ENCODE results near the gene CHRDL2. TPM values are rescaled to one million over a fixed set of nuclear protein-coding genes. Genes with fewer than 3 reads are reported as not detected.

The CHRDL2 gene
- not detected in 2 replicates for total RNA-seq (2014; rRNA removed; shearing (Covaris generic))
- polyA plus RNA-seq (2016; fragmentation: Nextera tagmentation; extraction: Ambion mirVana): not detected in 2 replicates

DNA sequence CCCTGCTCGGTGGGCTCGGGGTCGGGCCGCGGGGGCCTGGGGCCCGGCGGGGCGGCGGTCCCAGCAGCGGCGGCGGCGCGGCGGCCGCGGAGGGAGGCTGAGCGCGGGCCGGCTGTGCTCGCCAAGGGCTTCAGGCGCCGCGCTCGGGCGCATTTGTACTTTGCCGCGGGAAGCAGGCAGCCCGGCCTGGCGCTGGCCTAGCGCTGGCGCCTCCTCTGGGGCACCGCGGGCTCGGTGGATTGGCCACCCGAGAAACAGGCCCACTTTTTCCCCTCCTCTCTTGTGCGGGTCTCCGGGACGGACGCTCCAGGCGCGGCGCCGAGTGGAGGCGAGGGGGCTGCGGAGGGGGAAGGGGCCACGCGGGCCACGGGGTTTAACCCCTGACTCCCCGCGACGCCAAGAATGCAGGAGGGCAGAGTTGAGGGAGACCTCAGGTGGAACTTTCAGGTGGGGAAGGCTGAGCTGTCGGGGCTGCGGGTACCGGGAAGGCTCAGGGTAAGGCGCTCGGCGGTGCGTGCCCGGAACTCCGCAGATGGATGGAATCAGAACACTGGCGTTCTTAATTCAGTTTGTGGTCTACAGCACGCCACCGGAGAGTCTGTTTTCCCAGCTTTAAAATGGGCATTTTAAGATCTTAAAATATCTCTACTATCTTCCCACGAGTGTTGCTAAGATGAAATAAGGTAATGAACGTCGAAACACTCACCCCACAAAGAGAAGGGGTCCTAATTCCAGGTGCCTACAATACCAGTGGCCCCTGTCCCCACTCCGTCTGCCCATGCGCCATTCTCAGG is at the start of gene CHRDL2:
TSS of gene CHRDL2 (minus strand) at position 126 of the 794 bp plus-strand sequence. CDS start 538 bp downstream, outside the sequence.
- no peaks in the 10 kb centered on the region for H4K20me1 ChIP-seq (ENCODE audit: insufficient read depth)
- TF ChIP-seq EZH2phosphoT487 (IDR thresholded peaks at IDR 0.05; ENCODE audit: insufficient read depth, low read depth): no peak
- TF ChIP-seq EZH2 (IDR thresholded peaks at IDR 0.05; ENCODE audit: insufficient read depth, poor library complexity, severe bottlenecking): no peak
- peaks cover 45% of the 10 kb centered on the region for H3K27me3 ChIP-seq (replicated peaks; ENCODE audit: insufficient read depth)
- no peaks in the 10 kb centered on the region for H3K79me2 ChIP-seq (ENCODE audit: insufficient read depth)
- H2AFZ ChIP-seq: peak within 1 kb of the TSS; percentile 68
- H3K4me2 ChIP-seq (ENCODE audit: unreplicated experiment): peak within 1 kb of the TSS; percentile 89
- H3K9me2 ChIP-seq (ENCODE audit: insufficient read depth): no peaks in the 10 kb centered on the region
- no peak within 1 kb of the TSS for H3K9ac ChIP-seq
- in situ Hi-C loops (cut with MboI): no loop called here
- H3K4me1 ChIP-seq (ENCODE audit: insufficient read depth): no peaks in the 10 kb centered on the region
- H3K9me3 ChIP-seq (ENCODE audit: low read depth): no peaks in the 10 kb centered on the region
- peak; percentile 76 for DNase-seq
- H3F3A ChIP-seq (ENCODE audit: insufficient read depth): no peaks in the 10 kb centered on the region
- H3K27ac ChIP-seq: no peak within 1 kb of the TSS
- H3K36me3 ChIP-seq (ENCODE audit: low read depth): no peaks in the 10 kb centered on the region
- WGBS, 2 experiments (ENCODE audit: low coverage in 1 of 2, low lambda C conversion rate in 2 of 2, missing lambda C conversion rate in 2 of 2): 15 to 16% methylated on average over 32 to 33 of the region's 69 CpGs
- peak within 1 kb of the TSS; percentile 65 for H3K4me3 ChIP-seq

- in situ Hi-C loops (cut with MboI): no loop called here
- Histone ChIP-seq H3K79me2 (ENCODE audit: insufficient read depth) (peaks cover 96% of the 10 kb centered on the region), H3K27ac (no peak overlapping the region), H3K4me2 (ENCODE audit: unreplicated experiment) (no peak overlapping the region), H3F3A (ENCODE audit: insufficient read depth) (peaks cover 11% of the 10 kb centered on the region), H3K9ac (0 out of 2 replicates have a peak overlapping the region, but pooled peaks have one; percentile 6), H3K9me2 (ENCODE audit: insufficient read depth) (no peaks in the 10 kb centered on the region), H4K20me1 (ENCODE audit: insufficient read depth) (0 out of 2 replicates have a peak, but pooled peaks cover 9% of the 10 kb centered on the region), H3K27me3 (replicated peaks; ENCODE audit: insufficient read depth) (no peaks in the 10 kb centered on the region), H3K9me3 (ENCODE audit: low read depth) (no peaks in the 10 kb centered on the region), H3K4me3 (no peak overlapping the region), H3K4me1 (ENCODE audit: insufficient read depth) (peaks cover 30% of the 10 kb centered on the region), H3K36me3 (ENCODE audit: low read depth) (no peaks in the 10 kb centered on the region), H2AFZ (no peak overlapping the region)
- TF ChIP-seq EZH2phosphoT487 (IDR thresholded peaks at IDR 0.05; ENCODE audit: insufficient read depth, low read depth) (no peak), EZH2 (IDR thresholded peaks at IDR 0.05; ENCODE audit: insufficient read depth, poor library complexity, severe bottlenecking) (no peak)
- 72% methylated on average over 4 of the region's 4 CpGs for WGBS, 2 experiments (ENCODE audit: low coverage in 1 of 2, low lambda C conversion rate in 2 of 2, missing lambda C conversion rate in 2 of 2)
- DNase-seq: peak; percentile 28
Observed at GRCh38 chr11:74780248-74781005, 49.2 kb upstream of the CHRDL2 start.

DNA sequence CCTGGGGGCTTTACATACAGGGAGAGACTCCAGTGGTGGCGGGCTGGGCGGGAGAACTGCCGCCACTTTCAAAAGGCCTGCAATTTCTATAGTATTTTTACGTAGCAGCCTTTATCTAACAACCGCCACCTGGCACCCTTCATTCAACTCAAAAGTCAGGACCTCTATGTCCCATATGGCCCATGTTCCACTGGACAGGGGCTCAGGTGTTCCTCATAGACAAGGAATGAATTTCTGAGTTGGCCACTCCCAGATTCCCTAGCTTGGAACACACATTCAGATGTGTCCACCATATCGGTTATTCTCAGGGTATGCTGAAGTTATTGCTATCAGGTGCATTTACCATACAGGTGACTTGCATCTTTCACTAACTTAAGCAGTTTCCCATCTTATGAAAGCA is 47.4 kb upstream of the CHRDL2 start:
- peaks cover 98% of the 10 kb centered on the region for H3K79me2 ChIP-seq (ENCODE audit: insufficient read depth)
- TF ChIP-seq EZH2 (IDR thresholded peaks at IDR 0.05; ENCODE audit: insufficient read depth, poor library complexity, severe bottlenecking): no peak
- peaks cover 23% of the 10 kb centered on the region for H3K4me1 ChIP-seq (ENCODE audit: insufficient read depth)
- no peak overlapping the region for H3K27ac ChIP-seq
- no peak for DNase-seq
- peaks cover 13% of the 10 kb centered on the region for H3F3A ChIP-seq (ENCODE audit: insufficient read depth)
- in situ Hi-C loops (cut with MboI): no loop called here
- H3K36me3 ChIP-seq (ENCODE audit: low read depth): no peaks in the 10 kb centered on the region
- no peak overlapping the region for H2AFZ ChIP-seq
- peaks cover 9% of the 10 kb centered on the region; the same call in 1 of the 2 replicates for H4K20me1 ChIP-seq (ENCODE audit: insufficient read depth)
- H3K27me3 ChIP-seq (replicated peaks; ENCODE audit: insufficient read depth): no peaks in the 10 kb centered on the region
- no peaks in the 10 kb centered on the region for H3K9me3 ChIP-seq (ENCODE audit: low read depth)
- H3K9me2 ChIP-seq (ENCODE audit: insufficient read depth): no peaks in the 10 kb centered on the region
- no peak overlapping the region for H3K4me2 ChIP-seq (ENCODE audit: unreplicated experiment)
- 95 to 98% methylated on average over 6 of the region's 6 CpGs for WGBS, 2 experiments (ENCODE audit: low coverage in 1 of 2, low lambda C conversion rate in 2 of 2, missing lambda C conversion rate in 2 of 2)
- no peak overlapping the region for H3K9ac ChIP-seq
- no peak overlapping the region for H3K4me3 ChIP-seq

DNA sequence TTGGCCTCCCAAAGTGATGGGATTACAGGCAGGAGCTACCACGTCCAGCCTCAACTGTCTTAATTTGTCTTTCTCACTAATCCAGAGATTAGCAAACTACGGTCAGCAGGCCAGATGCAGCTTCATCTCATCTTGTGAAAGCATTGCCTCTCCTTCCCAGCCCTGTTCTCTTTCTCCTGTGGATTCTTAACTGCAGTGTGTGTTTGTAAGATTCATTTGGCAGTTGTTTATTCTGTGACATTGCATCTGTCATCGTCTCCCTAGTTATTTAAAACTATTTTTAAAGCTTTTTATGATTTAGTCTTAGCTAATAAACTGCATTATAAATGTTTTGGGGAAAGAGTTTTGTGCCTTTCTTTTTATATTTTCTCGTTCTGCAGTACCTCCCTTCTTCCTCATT is 46.7 kb upstream of the CHRDL2 start:
- H3K4me1 ChIP-seq (ENCODE audit: insufficient read depth): peaks cover 23% of the 10 kb centered on the region
- peaks cover 99% of the 10 kb centered on the region for H3K79me2 ChIP-seq (ENCODE audit: insufficient read depth)
- H3K9me2 ChIP-seq (ENCODE audit: insufficient read depth): no peaks in the 10 kb centered on the region
- H3K27me3 ChIP-seq (replicated peaks; ENCODE audit: insufficient read depth): no peaks in the 10 kb centered on the region
- no peak overlapping the region for H3K4me3 ChIP-seq
- H3F3A ChIP-seq (ENCODE audit: insufficient read depth): peaks cover 13% of the 10 kb centered on the region
- no peaks in the 10 kb centered on the region for H3K9me3 ChIP-seq (ENCODE audit: low read depth)
- no peak for DNase-seq
- no peak overlapping the region for H3K9ac ChIP-seq
- 30 to 33% methylated on average over 4 of the region's 4 CpGs for WGBS, 2 experiments (ENCODE audit: low coverage in 1 of 2, low lambda C conversion rate in 2 of 2, missing lambda C conversion rate in 2 of 2)
- TF ChIP-seq EZH2 (IDR thresholded peaks at IDR 0.05; ENCODE audit: insufficient read depth, poor library complexity, severe bottlenecking) (no peak), EZH2phosphoT487 (IDR thresholded peaks at IDR 0.05; ENCODE audit: insufficient read depth, low read depth) (no peak)
- in situ Hi-C loops (cut with MboI): no loop called here
- H4K20me1 ChIP-seq (ENCODE audit: insufficient read depth): peaks cover 5% of the 10 kb centered on the region; the same call in 1 of the 2 replicates
- no peak overlapping the region for H3K4me2 ChIP-seq (ENCODE audit: unreplicated experiment)
- no peak overlapping the region for H3K27ac ChIP-seq
- H2AFZ ChIP-seq: no peak overlapping the region
- H3K36me3 ChIP-seq (ENCODE audit: low read depth): no peaks in the 10 kb centered on the region

Measured in GM23248 (cell line).